ENCODE results near the gene HM13.

- TF ChIP-seq CTCF (conservative IDR thresholded peaks at IDR 0.05) (no peak), ZFX (IDR thresholded peaks at IDR 0.05) (no peak)
These were observed 981 bp downstream of the HM13 start for GRCh38 chr20:31515072-31515774.
